Breast epithelium (tissue), 3 donors: Measurements from ENCODE around the gene TMEM170B.

ENCODE experiments used
- CTCF ChIP-seq, 3 donors: fragments of 450-650 bp; IDR thresholded peaks; one replicate each; pipeline ENCODE4 v1.5.1; 2016 to 2017; ENCODE audit warnings: antibody characterized with exemption in 3 of 3, mild to moderate bottlenecking in 3 of 3, moderate library complexity in 3 of 3
- POLR2A ChIP-seq: fragments of 450-650 bp; IDR thresholded peaks from one replicate; pipeline ENCODE4 v1.6.1; 2016; ENCODE audit warnings: antibody characterized with exemption, mild to moderate bottlenecking, moderate library complexity

- TF ChIP-seq POLR2A: no peak
- no peak for TF ChIP-seq CTCF (IDR thresholded peaks at IDR 0.05)
These were observed 13.5 kb downstream of the TMEM170B start for GRCh38 chr6:11551053-11551452.
